Progenitor cell of endocrine pancreas (in vitro differentiated cells): ENCODE data around the gene HK3. TPM values are rescaled to one million over a fixed set of nuclear protein-coding genes. Genes with fewer than 3 reads are reported as not detected.

Source experiments
- DNase-seq: peaks from one replicate; pipeline ENCODE4 v3.0.0; 2021; ENCODE audit warnings: low spot score; ENCODE audit not compliant: unreplicated experiment
- H3K27ac Mint-ChIP-seq: 2 replicates; pipeline ENCODE4 v1.8.0; 2021; ENCODE audit warnings: mild to moderate bottlenecking, moderate library complexity, mixed read lengths
- H3K27me3 Mint-ChIP-seq: 2 replicates; pipeline ENCODE4 v1.8.0; 2021; ENCODE audit warnings: mixed read lengths
- H3K36me3 Mint-ChIP-seq: 2 replicates; pipeline ENCODE4 v1.8.0; 2022; ENCODE audit warnings: mixed read lengths; ENCODE audit not compliant: insufficient read depth
- H3K4me1 Mint-ChIP-seq: 2 replicates; pipeline ENCODE4 v1.8.0; 2021; ENCODE audit warnings: low read depth, mixed read lengths
- H3K4me3 Mint-ChIP-seq: 2 replicates; pipeline ENCODE4 v1.8.0; 2021; ENCODE audit warnings: low read depth, mild to moderate bottlenecking, moderate library complexity, mixed read lengths
- H3K9me3 Mint-ChIP-seq: 2 replicates; pipeline ENCODE4 v1.8.0; 2021; ENCODE audit warnings: low read depth, mixed read lengths
- total RNA-seq: library from RNA; stranded (reverse); gene quantifications from 2 replicates; pipeline ENCODE4 v1.2.1, GENCODE V29; 2021
- TF ChIP-seq, protein P1 (sequence below): fragments of 200-600 bp; sonication (generic); IDR thresholded peaks from one replicate; pipeline ENCODE4 v1.5.0; 2021; ENCODE audit warnings: antibody characterized with exemption, mild to moderate bottlenecking; ENCODE audit not compliant: unreplicated experiment

Gene HK3
- total RNA-seq, 1 donor from 2014 or later, result not detected

DNA sequence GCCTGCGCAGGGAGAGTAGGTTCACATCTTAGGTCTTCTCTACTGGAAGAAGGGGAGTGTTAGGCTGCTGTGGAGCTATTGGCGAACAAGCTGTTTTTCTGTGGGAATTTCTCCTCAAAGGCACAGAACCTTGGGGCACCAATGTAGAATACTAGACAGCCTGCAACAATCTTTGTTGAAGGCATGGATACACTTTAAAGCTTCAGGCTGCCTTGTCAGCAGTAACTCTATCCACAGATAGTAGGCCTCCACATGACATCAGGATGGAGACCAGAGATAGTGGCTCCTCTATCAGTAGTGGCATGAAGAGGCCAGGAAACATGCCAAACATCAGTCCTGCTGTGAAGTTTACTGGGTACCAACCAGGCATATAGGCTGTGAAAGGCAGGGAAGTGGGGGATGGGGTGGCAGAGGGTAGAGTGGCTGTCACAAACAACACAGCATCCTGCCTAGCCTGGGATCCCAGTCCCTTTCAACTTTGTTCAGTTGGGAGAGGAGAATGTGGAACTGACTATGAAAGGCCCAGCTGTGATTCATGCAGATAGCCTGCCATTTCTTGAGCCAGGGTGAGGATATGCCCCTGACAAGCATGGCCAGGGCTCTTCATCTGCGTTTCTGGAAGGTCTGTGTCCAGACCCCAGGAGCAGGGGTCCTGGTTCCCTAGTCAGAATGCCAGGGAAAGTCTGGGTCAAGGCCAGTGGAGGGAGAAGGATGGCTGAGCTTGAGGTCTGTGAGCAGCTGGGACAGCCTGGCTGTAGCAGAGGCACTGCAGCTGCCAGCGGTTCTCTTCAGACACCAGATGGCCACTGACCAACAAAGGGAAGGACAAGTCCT is 1.0 kb upstream of the HK3 start:
- no peak overlapping the region for H3K27ac Mint-ChIP-seq
- H3K4me3 Mint-ChIP-seq, result no peak overlapping the region
- peaks cover 43% of the 10 kb centered on the region for H3K27me3 Mint-ChIP-seq
- H3K4me1 Mint-ChIP-seq, result peaks cover 18% of the 10 kb centered on the region
- no peaks in the 10 kb centered on the region for H3K9me3 Mint-ChIP-seq
- DNase-seq, result no peak
- H3K36me3 Mint-ChIP-seq, result peaks cover 18% of the 10 kb centered on the region
- TF ChIP-seq, protein P1, sequence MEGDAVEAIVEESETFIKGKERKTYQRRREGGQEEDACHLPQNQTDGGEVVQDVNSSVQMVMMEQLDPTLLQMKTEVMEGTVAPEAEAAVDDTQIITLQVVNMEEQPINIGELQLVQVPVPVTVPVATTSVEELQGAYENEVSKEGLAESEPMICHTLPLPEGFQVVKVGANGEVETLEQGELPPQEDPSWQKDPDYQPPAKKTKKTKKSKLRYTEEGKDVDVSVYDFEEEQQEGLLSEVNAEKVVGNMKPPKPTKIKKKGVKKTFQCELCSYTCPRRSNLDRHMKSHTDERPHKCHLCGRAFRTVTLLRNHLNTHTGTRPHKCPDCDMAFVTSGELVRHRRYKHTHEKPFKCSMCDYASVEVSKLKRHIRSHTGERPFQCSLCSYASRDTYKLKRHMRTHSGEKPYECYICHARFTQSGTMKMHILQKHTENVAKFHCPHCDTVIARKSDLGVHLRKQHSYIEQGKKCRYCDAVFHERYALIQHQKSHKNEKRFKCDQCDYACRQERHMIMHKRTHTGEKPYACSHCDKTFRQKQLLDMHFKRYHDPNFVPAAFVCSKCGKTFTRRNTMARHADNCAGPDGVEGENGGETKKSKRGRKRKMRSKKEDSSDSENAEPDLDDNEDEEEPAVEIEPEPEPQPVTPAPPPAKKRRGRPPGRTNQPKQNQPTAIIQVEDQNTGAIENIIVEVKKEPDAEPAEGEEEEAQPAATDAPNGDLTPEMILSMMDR, result no peak

DNA sequence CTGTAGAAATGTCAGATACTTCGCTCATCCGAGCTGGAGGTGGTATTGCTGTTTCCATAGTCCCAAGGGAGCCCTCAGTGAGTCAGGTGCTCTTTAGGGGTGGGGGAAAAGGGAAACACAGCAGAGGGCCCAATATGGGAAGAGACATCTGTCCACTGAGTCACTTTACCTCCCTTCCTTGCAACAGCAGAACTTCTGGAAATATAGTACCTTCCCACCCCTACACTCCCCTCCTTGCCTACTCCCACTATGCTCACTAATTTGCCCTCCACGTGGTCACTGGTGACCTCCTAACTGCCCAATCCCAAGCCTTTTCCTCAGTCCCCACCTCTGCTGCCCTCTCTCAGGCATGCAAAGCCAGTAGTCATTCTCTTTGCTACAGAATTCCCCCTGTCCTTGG is 1.9 kb downstream of the HK3 start:
- H3K4me1 Mint-ChIP-seq, result no peaks in the 10 kb centered on the region
- H3K27ac Mint-ChIP-seq, result no peak overlapping the region
- TF ChIP-seq, protein P1, result no peak
- H3K36me3 Mint-ChIP-seq, result peaks cover 7% of the 10 kb centered on the region
- no peak overlapping the region for H3K4me3 Mint-ChIP-seq
- no peak for DNase-seq
- H3K27me3 Mint-ChIP-seq, result peaks cover 63% of the 10 kb centered on the region
- H3K9me3 Mint-ChIP-seq, result no peaks in the 10 kb centered on the region

DNA sequence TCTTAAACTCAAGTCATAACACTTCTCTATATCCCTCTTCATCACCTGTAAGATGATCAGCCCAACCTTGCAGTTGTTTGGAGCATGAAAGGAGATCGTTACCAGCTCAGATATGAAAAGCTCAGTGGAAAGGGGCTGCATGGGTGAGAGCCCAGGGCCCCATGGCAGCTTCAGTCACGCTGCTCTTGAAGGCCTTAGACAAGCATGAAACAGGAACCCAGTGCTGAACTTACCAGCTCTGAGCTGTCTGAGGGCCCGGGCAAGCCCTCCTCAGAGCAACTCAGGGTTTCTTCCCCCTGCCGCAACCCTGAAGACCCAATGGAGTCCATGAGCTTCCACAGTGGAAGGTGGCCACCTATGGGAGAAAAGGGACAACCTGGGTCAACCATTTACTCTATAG is 3.3 kb downstream of the HK3 start:
- Mint-ChIP-seq H3K27ac (no peak overlapping the region), H3K4me1 (no peaks in the 10 kb centered on the region), H3K4me3 (no peak overlapping the region), H3K27me3 (peaks cover 66% of the 10 kb centered on the region), H3K9me3 (no peaks in the 10 kb centered on the region), H3K36me3 (no peaks in the 10 kb centered on the region)
- DNase-seq, result no peak
- TF ChIP-seq, protein P1, result no peak

DNA sequence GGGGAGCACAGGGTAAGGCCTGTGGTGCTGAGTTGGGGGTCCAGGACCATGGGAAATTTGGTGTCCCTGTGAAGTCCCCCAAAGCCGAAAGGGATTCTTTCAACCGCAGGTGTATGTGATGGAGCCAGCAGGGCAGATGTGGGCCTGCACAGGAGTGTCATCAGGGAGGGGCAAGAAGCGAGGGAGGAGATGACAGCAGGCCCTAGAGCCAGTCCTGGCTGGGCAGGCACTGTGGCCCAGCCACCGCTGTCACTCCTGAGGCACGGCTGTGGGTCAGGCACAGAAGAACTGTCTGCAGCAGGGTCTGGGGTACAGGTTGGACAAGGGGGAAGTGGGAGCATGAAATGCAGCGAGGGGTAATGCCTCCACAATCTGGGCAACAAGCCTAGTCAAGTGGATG is 4.8 kb downstream of the HK3 start:
- no peak for DNase-seq
- Mint-ChIP-seq H3K27me3 (peaks cover 66% of the 10 kb centered on the region), H3K36me3 (no peaks in the 10 kb centered on the region), H3K4me3 (no peak overlapping the region), H3K9me3 (no peaks in the 10 kb centered on the region), H3K4me1 (no peaks in the 10 kb centered on the region), H3K27ac (no peak overlapping the region)
- TF ChIP-seq, protein P1, result no peak

DNA sequence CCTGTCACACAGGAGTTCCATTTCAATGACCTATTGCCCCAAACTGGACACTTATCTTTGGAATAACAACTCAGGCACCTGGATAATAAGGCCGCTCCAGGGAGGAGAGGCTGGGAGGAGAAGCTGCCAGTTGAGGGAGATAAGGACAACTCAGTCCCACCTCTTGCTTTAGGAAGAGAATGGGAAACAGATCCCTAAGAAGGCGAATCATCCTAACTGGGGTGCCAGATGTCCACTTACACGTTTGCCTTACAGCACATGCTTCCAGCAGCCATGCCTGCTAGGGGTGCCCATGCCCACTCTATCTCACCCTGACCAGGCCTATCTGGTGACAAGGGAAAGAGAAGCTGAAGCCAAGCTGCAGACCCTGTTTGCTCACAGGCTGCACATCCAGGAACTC is 6.5 kb downstream of the HK3 start:
- Mint-ChIP-seq H3K9me3 (no peaks in the 10 kb centered on the region), H3K4me3 (no peak overlapping the region), H3K27ac (no peak overlapping the region), H3K36me3 (no peaks in the 10 kb centered on the region), H3K4me1 (no peaks in the 10 kb centered on the region), H3K27me3 (peaks cover 55% of the 10 kb centered on the region)
- peak; percentile 3 for DNase-seq
- TF ChIP-seq, protein P1, result no peak
